ENCODE measurements around the gene FKBP5. TPM values are rescaled to one million over a fixed set of nuclear protein-coding genes. Genes with fewer than 3 reads are reported as not detected.

Gene FKBP5
- total RNA-seq, 1 experiment from 2014 or later = 20.1 TPM

- Histone ChIP-seq H3K4me3 (ENCODE audit: low read depth, low read length) (no peak overlapping the region), H3K27me3 (replicated peaks; ENCODE audit: control insufficient read depth, insufficient read depth, low read length) (no peaks in the 10 kb centered on the region), H3K9me3 (no peaks in the 10 kb centered on the region), H3K36me3 (ENCODE audit: control insufficient read depth, insufficient read depth, low read length) (no peaks in the 10 kb centered on the region), H3K4me1 (peaks cover 18% of the 10 kb centered on the region)
- POLR2A ChIA-PET = no interaction called here
- H3K9me3 Mint-ChIP-seq (ENCODE audit: unreplicated experiment) = no peaks in the 10 kb centered on the region
- no peaks in the 10 kb centered on the region for H3K27me3 Mint-ChIP-seq (ENCODE audit: insufficient read depth, unreplicated experiment)
- H3K36me3 Mint-ChIP-seq (ENCODE audit: insufficient read depth, unreplicated experiment) = no peaks in the 10 kb centered on the region
- no peak overlapping the region for H3K4me3 Mint-ChIP-seq (ENCODE audit: unreplicated experiment)
- intact Hi-C loops (cut with micrococcal nuclease; ENCODE audit: unreplicated experiment) = no loop called here
- CTCF ChIA-PET = no interaction called here
- TF ChIP-seq CTCF (IDR thresholded peaks at IDR 0.05; ENCODE audit: insufficient read depth in 1 of 2, low read depth in 1 of 2, low read length in 1 of 2, severe bottlenecking in 1 of 2, unreplicated experiment in 1 of 2) = no peak
- H3K4me1 Mint-ChIP-seq (ENCODE audit: low read depth, unreplicated experiment) = peaks cover 12% of the 10 kb centered on the region
- BruUV-seq (replicated peaks) = no TSS peak
- H3K27ac Mint-ChIP-seq (ENCODE audit: unreplicated experiment) = no peak overlapping the region
- DNase-seq = no peak
Measured at GRCh38 chr6:35723587-35723986, 34.9 kb upstream of the FKBP5 start.

GRCh38 chr6:35722121-35722761 lies 33.5 kb upstream of the FKBP5 start:
- BruUV-seq (replicated peaks) = no TSS peak
- ChIA-PET CTCF (no interaction called here), POLR2A (no interaction called here)
- H3K9me3 ChIP-seq = no peaks in the 10 kb centered on the region
- peaks cover 11% of the 10 kb centered on the region for H3K4me1 ChIP-seq
- Mint-ChIP-seq H3K27ac (ENCODE audit: unreplicated experiment) (no peak overlapping the region), H3K36me3 (ENCODE audit: insufficient read depth, unreplicated experiment) (no peaks in the 10 kb centered on the region), H3K9me3 (ENCODE audit: unreplicated experiment) (no peaks in the 10 kb centered on the region), H3K4me1 (ENCODE audit: low read depth, unreplicated experiment) (peaks cover 12% of the 10 kb centered on the region), H3K4me3 (ENCODE audit: unreplicated experiment) (no peak overlapping the region), H3K27me3 (ENCODE audit: insufficient read depth, unreplicated experiment) (no peaks in the 10 kb centered on the region)
- intact Hi-C loops (cut with micrococcal nuclease; ENCODE audit: unreplicated experiment) = no loop called here
- no peak for DNase-seq
- H3K36me3 ChIP-seq (ENCODE audit: control insufficient read depth, insufficient read depth, low read length) = no peaks in the 10 kb centered on the region
- no peak for TF ChIP-seq CTCF (IDR thresholded peaks at IDR 0.05; ENCODE audit: insufficient read depth in 1 of 2, low read depth in 1 of 2, low read length in 1 of 2, severe bottlenecking in 1 of 2, unreplicated experiment in 1 of 2)
- H3K4me3 ChIP-seq (ENCODE audit: low read depth, low read length) = no peak overlapping the region
- H3K27me3 ChIP-seq (replicated peaks; ENCODE audit: control insufficient read depth, insufficient read depth, low read length) = no peaks in the 10 kb centered on the region

- Histone ChIP-seq H3K4me3 (ENCODE audit: low read depth, low read length) (no peak overlapping the region), H3K27me3 (replicated peaks; ENCODE audit: control insufficient read depth, insufficient read depth, low read length) (no peaks in the 10 kb centered on the region), H3K4me1 (peaks cover 8% of the 10 kb centered on the region; the same call in 1 of the 2 replicates), H3K36me3 (ENCODE audit: control insufficient read depth, insufficient read depth, low read length) (no peaks in the 10 kb centered on the region), H3K9me3 (no peaks in the 10 kb centered on the region)
- CTCF ChIA-PET = no interaction called here
- no peak for TF ChIP-seq CTCF (IDR thresholded peaks at IDR 0.05; ENCODE audit: insufficient read depth in 1 of 2, low read depth in 1 of 2, low read length in 1 of 2, severe bottlenecking in 1 of 2, unreplicated experiment in 1 of 2)
- no TSS peak for BruUV-seq (replicated peaks)
- DNase-seq = no peak
- Mint-ChIP-seq H3K4me1 (ENCODE audit: low read depth, unreplicated experiment) (no peaks in the 10 kb centered on the region), H3K9me3 (ENCODE audit: unreplicated experiment) (no peaks in the 10 kb centered on the region), H3K36me3 (ENCODE audit: insufficient read depth, unreplicated experiment) (no peaks in the 10 kb centered on the region), H3K27me3 (ENCODE audit: insufficient read depth, unreplicated experiment) (no peaks in the 10 kb centered on the region), H3K4me3 (ENCODE audit: unreplicated experiment) (no peak overlapping the region), H3K27ac (ENCODE audit: unreplicated experiment) (no peak overlapping the region)
- intact Hi-C loops (cut with micrococcal nuclease; ENCODE audit: unreplicated experiment) = no loop called here
- POLR2A ChIA-PET = no interaction called here
Measured at GRCh38 chr6:35719830-35720733, 31.4 kb upstream of the FKBP5 start.
